ENCODE results near the gene NFATC2. TPM values are rescaled to one million over a fixed set of nuclear protein-coding genes. Genes with fewer than 3 reads are reported as not detected.

Gene NFATC2
- total and polyA plus RNA-seq, 2 of the 8 experiments (the other 6 are each of a cell fraction or from before 2014, with no cell fraction given): 0.27 to 0.91 TPM

- H3K56ac ChIP-seq (replicated peaks; ENCODE audit: insufficient read length, low read depth, low read length): no peak overlapping the region
- no peak overlapping the region for H3K4me2 ChIP-seq (ENCODE audit: insufficient read depth in 1 of 2, low read depth in 2 of 2, low read length in 2 of 2)
- no peak for TF ChIP-seq CHD1 (IDR thresholded peaks at IDR 0.05; ENCODE audit: low read depth, low read length)
- TF ChIP-seq BCL11A (IDR thresholded peaks at IDR 0.05; ENCODE audit: low read depth in 2 of 2, low read length in 2 of 2): no peak
- no peak for TF ChIP-seq SRF (IDR thresholded peaks at IDR 0.05; ENCODE audit: low read depth, low read length)
- TF ChIP-seq MAFK (IDR thresholded peaks at IDR 0.05; ENCODE audit: low read depth, low read length): no peak
- TF ChIP-seq EZH2 (IDR thresholded peaks at IDR 0.05; ENCODE audit: low read depth, low read length, severe bottlenecking): no peak
- no peak for TF ChIP-seq CREB1 (IDR thresholded peaks at IDR 0.05)
- FAIRE-seq: no peak
- H3K79me2 ChIP-seq (ENCODE audit: control insufficient read depth in 1 of 2, insufficient read depth in 2 of 2, low read length in 2 of 2): no peaks in the 10 kb centered on the region
- no peak for DNase-seq (ENCODE audit: low read depth in 1 of 2, low spot score in 2 of 2)
- no peaks in the 10 kb centered on the region for H4K20me1 ChIP-seq (replicated peaks in 1 of 2; ENCODE audit: control insufficient read depth in 1 of 2, insufficient read depth in 2 of 2, low read length in 2 of 2)
- H3K23ac ChIP-seq (ENCODE audit: insufficient read length): no peak overlapping the region
- ChIA-PET CTCF (ENCODE audit: partially characterized antibody) (interaction anchor here (1.2 to 1.6 kb wide), 4 partner anchors 9 to 44 kb away, joined by 3 read pairs; no protein-coding TSS in a partner anchor), POLR2A (ENCODE audit: partially characterized antibody) (interaction anchor here (0.6 kb wide), 1 partner anchor 202 kb away, joined by 3 read pairs; no protein-coding TSS in a partner anchor)
- no peak overlapping the region for H2BK12ac ChIP-seq (ENCODE audit: low read depth, low read length)
- H2BK15ac ChIP-seq (ENCODE audit: low read length): no peak overlapping the region
- H3K36me3 ChIP-seq (ENCODE audit: control insufficient read depth in 2 of 4, insufficient read depth in 4 of 4, low read length in 3 of 4): no peaks in the 10 kb centered on the region
- no peak overlapping the region for H3K18ac ChIP-seq (ENCODE audit: extremely low read depth, low read length)
- H2AK5ac ChIP-seq (ENCODE audit: low read depth, low read length): no peak overlapping the region
- H3K23me2 ChIP-seq (ENCODE audit: low read depth, low read length): no peaks in the 10 kb centered on the region
- H3K27ac ChIP-seq (ENCODE audit: low read depth, low read length): no peak overlapping the region
- no peaks in the 10 kb centered on the region for H3K79me1 ChIP-seq (ENCODE audit: low read depth, low read length)
- no peak overlapping the region for H4K8ac ChIP-seq (ENCODE audit: extremely low read depth, insufficient read depth, low read length)
- no peak overlapping the region for H4K5ac ChIP-seq (ENCODE audit: insufficient read length, low read depth, low read length)
- H3K9me3 ChIP-seq (ENCODE audit: insufficient read depth in 2 of 2, low read depth in 1 of 2, low read length in 1 of 2): no peaks in the 10 kb centered on the region
- H2BK120ac ChIP-seq (replicated peaks; ENCODE audit: low read depth, low read length): no peak overlapping the region
- H2BK5ac ChIP-seq (ENCODE audit: low read depth, low read length): no peak overlapping the region
- H3K4me3 ChIP-seq (ENCODE audit: extremely low read depth in 1 of 4, insufficient read depth in 2 of 4, low read depth in 3 of 4, low read length in 4 of 4): no peak overlapping the region
- no peak overlapping the region for H2AFZ ChIP-seq (ENCODE audit: low read length)
- no peak overlapping the region for H3K9ac ChIP-seq (replicated peaks in 1 of 4; ENCODE audit: extremely low read depth in 1 of 4, low read depth in 3 of 4, low read length in 3 of 4)
- H3K4ac ChIP-seq (replicated peaks; ENCODE audit: insufficient read length, low read depth, low read length): no peak overlapping the region
- no peak overlapping the region for H2BK20ac ChIP-seq (ENCODE audit: low read length)
- no peaks in the 10 kb centered on the region for H3K27me3 ChIP-seq (replicated peaks in 1 of 4; ENCODE audit: control insufficient read depth in 3 of 4, extremely low read depth in 1 of 4, insufficient read depth in 3 of 4, low read length in 3 of 4)
- H3K14ac ChIP-seq (ENCODE audit: insufficient read length): no peak overlapping the region
- no peak overlapping the region for H4K91ac ChIP-seq (replicated peaks; ENCODE audit: insufficient read length, low read length)
- WGBS, 2 experiments (ENCODE audit: extremely low coverage in 1 of 2, insufficient coverage in 1 of 2, insufficient read length in 1 of 2, insufficient replicate concordance in 2 of 2, low coverage in 1 of 2, low lambda C conversion rate in 2 of 2, missing lambda C conversion rate in 1 of 2): 92% methylated on average over 4 of the region's 6 CpGs; no CpG with 5 or more reads in 1 of the 2 experiments
- peaks cover 0 to 5% (median 0%) of the 10 kb centered on the region in 4 experiments; a peak in 2 of 7 replicates for H3K4me1 ChIP-seq (replicated peaks in 1 of 4; ENCODE audit: control insufficient read depth in 3 of 4, insufficient read depth in 4 of 4, low read length in 3 of 4)
Measured at GRCh38 chr20:51442602-51443001, 99.9 kb downstream of the NFATC2 start.
